Effector memory CD4-positive, alpha-beta T cell (primary cell): ENCODE data around the gene MLLT6.
A peak's percentile ranks its signal among the peaks of the same experiment; 100 is the strongest.

Experiments used
- DNase-seq, 3 donors: peaks; one replicate each; pipeline ENCODE4 v3.0.0-alpha.2; 2020
- H3K27ac ChIP-seq: 2 replicates; pipeline ENCODE4 v1.7.0; 2013; ENCODE audit warnings: mild to moderate bottlenecking, low read length, moderate library complexity; ENCODE audit not compliant: insufficient read depth, poor library complexity, severe bottlenecking
- H3K27me3 ChIP-seq: replicated peaks from 2 replicates; pipeline ENCODE4 v1.7.0; 2013; ENCODE audit warnings: mild to moderate bottlenecking, low read length; ENCODE audit not compliant: insufficient read depth, control insufficient read depth, poor library complexity, severe bottlenecking
- H3K36me3 ChIP-seq: 2 replicates; pipeline ENCODE4 v1.7.0; 2013; ENCODE audit warnings: mild to moderate bottlenecking, low read length, moderate library complexity; ENCODE audit not compliant: control insufficient read depth, insufficient read depth
- H3K4me1 ChIP-seq: 2 replicates; pipeline ENCODE4 v1.7.0; 2013; ENCODE audit warnings: low read length, mild to moderate bottlenecking; ENCODE audit not compliant: control insufficient read depth, insufficient read depth, poor library complexity, severe bottlenecking
- H3K4me3 ChIP-seq: 2 replicates; pipeline ENCODE4 v1.7.0; 2013; ENCODE audit warnings: low read length, low read depth, mild to moderate bottlenecking; ENCODE audit not compliant: insufficient read depth, poor library complexity, severe bottlenecking
- H3K9me3 ChIP-seq: 2 replicates; pipeline ENCODE4 v1.7.0; 2013; ENCODE audit warnings: mild to moderate bottlenecking, low read length, moderate library complexity; ENCODE audit not compliant: control insufficient read depth

MLLT6 gene

GRCh38 chr17:38667099-38667786, 37.8 kb upstream of the MLLT6 start:
- H3K36me3 ChIP-seq = no peaks in the 10 kb centered on the region
- H3K27ac ChIP-seq = no peak overlapping the region
- H3K9me3 ChIP-seq = no peaks in the 10 kb centered on the region
- DNase-seq = peak; percentile 25 to 33 (median 29)
- H3K4me3 ChIP-seq = no peak overlapping the region
- peaks cover 16% of the 10 kb centered on the region for H3K27me3 ChIP-seq
- peaks cover 3% of the 10 kb centered on the region for H3K4me1 ChIP-seq

GRCh38 chr17:38667787-38668122, 37.3 kb upstream of the MLLT6 start:
- H3K27me3 ChIP-seq = peaks cover 21% of the 10 kb centered on the region
- no peaks in the 10 kb centered on the region for H3K36me3 ChIP-seq
- DNase-seq = no peak
- no peak overlapping the region for H3K4me3 ChIP-seq
- no peak overlapping the region for H3K27ac ChIP-seq
- H3K9me3 ChIP-seq = no peaks in the 10 kb centered on the region
- peaks cover 3% of the 10 kb centered on the region for H3K4me1 ChIP-seq

- Histone ChIP-seq H3K9me3 (no peaks in the 10 kb centered on the region), H3K4me1 (peaks cover 14% of the 10 kb centered on the region), H3K4me3 (no peak overlapping the region), H3K27ac (no peak overlapping the region), H3K27me3 (peaks cover 35% of the 10 kb centered on the region), H3K36me3 (no peaks in the 10 kb centered on the region)
- no peak for DNase-seq
These were observed 35.6 kb upstream of the MLLT6 start for GRCh38 chr17:38669520-38669919.

- Histone ChIP-seq H3K4me1 (peaks cover 22% of the 10 kb centered on the region), H3K4me3 (no peak overlapping the region), H3K36me3 (no peaks in the 10 kb centered on the region), H3K9me3 (no peaks in the 10 kb centered on the region), H3K27me3 (peaks cover 42% of the 10 kb centered on the region), H3K27ac (no peak overlapping the region)
- DNase-seq = no peak
These were observed 32.9 kb upstream of the MLLT6 start for GRCh38 chr17:38671939-38672720.

- Histone ChIP-seq H3K36me3 (no peaks in the 10 kb centered on the region), H3K4me3 (peak overlapping the region; percentile 70)
- no peak for DNase-seq
These were observed 32.0 kb upstream of the MLLT6 start for GRCh38 chr17:38672788-38673706.

GRCh38 chr17:38673707-38674013, 31.4 kb upstream of the MLLT6 start:
- Histone ChIP-seq H3K9me3 (no peaks in the 10 kb centered on the region), H3K36me3 (no peaks in the 10 kb centered on the region), H3K27ac (no peak overlapping the region), H3K4me3 (peak overlapping the region; percentile 70), H3K27me3 (peaks cover 34% of the 10 kb centered on the region), H3K4me1 (peaks cover 22% of the 10 kb centered on the region)
- no peak for DNase-seq

More at GRCh38 chr17:38672788-38673706, 32.0 kb upstream of the MLLT6 start:
- no peak overlapping the region for H3K27ac ChIP-seq
- no peaks in the 10 kb centered on the region for H3K9me3 ChIP-seq
- H3K4me1 ChIP-seq = peaks cover 22% of the 10 kb centered on the region
- peaks cover 38% of the 10 kb centered on the region for H3K27me3 ChIP-seq

- Histone ChIP-seq H3K4me3 (peak overlapping the region; percentile 70), H3K4me1 (peaks cover 22% of the 10 kb centered on the region), H3K27me3 (peaks cover 34% of the 10 kb centered on the region), H3K36me3 (no peaks in the 10 kb centered on the region), H3K27ac (peak overlapping the region; percentile 18), H3K9me3 (no peaks in the 10 kb centered on the region)
- no peak for DNase-seq
These were observed 30.9 kb upstream of the MLLT6 start for GRCh38 chr17:38674014-38674748.

GRCh38 chr17:38674749-38675615, 30.1 kb upstream of the MLLT6 start, which contains the start of gene EPOP:
TSS of gene EPOP (minus strand) at chr17:38674957. CDS start at chr17:38674495, 462 bp downstream.
- Histone ChIP-seq H3K27me3 (peaks cover 34% of the 10 kb centered on the region), H3K27ac (peak within 1 kb of the TSS; percentile 18), H3K9me3 (no peaks in the 10 kb centered on the region), H3K4me3 (peak within 1 kb of the TSS; percentile 70), H3K4me1 (peaks cover 22% of the 10 kb centered on the region), H3K36me3 (no peaks in the 10 kb centered on the region)
- DNase-seq = peak; percentile 69 to 76 (median 72)
